Smooth muscle cell of the brain vasculature (primary cell): ENCODE results near the gene PPP4R1.
"Not testable (repeated sequence)": the region's sequence is repeated elsewhere in the genome, so short reads cannot be mapped to it uniquely, and the experiment has no call there.

Source experiments
- DNase-seq: peaks from one replicate; pipeline ENCODE4 v3.0.0-alpha.2; 2012; ENCODE audit warnings: low read depth, low spot score

Gene PPP4R1

GRCh38 chr18:9630444-9630843 lies 16.1 kb upstream of the PPP4R1 start:
- no peak for DNase-seq

GRCh38 chr18:9629709-9630108 lies 15.3 kb upstream of the PPP4R1 start:
- DNase-seq = no peak

GRCh38 chr18:9628984-9629383 lies 14.6 kb upstream of the PPP4R1 start:
- DNase-seq = no peak

- no peak for DNase-seq
Observed at GRCh38 chr18:9627642-9628041, 13.3 kb upstream of the PPP4R1 start.

GRCh38 chr18:9619990-9620389 lies 5.6 kb upstream of the PPP4R1 start:
- no peak for DNase-seq

- no peak for DNase-seq
Observed at GRCh38 chr18:9619545-9619944, 5.2 kb upstream of the PPP4R1 start.

- no peak for DNase-seq
Observed at GRCh38 chr18:9619056-9619455, 4.7 kb upstream of the PPP4R1 start.

- DNase-seq = no peak
Observed at GRCh38 chr18:9617006-9617542, 2.7 kb upstream of the PPP4R1 start.

- DNase-seq = no peak
Observed at GRCh38 chr18:9616049-9616448, 1.7 kb upstream of the PPP4R1 start.

- no peak for DNase-seq
Observed at GRCh38 chr18:9615280-9615797, 980 bp upstream of the PPP4R1 start.

- DNase-seq = no peak
Observed at GRCh38 chr18:9613550-9614400, 584 bp downstream of the PPP4R1 start.

- no peak for DNase-seq
Observed at GRCh38 chr18:9612977-9613376, 1.4 kb downstream of the PPP4R1 start.

- no peak for DNase-seq
Observed at GRCh38 chr18:9612215-9612830, 2.0 kb downstream of the PPP4R1 start.

GRCh38 chr18:9609190-9609589 lies 5.2 kb downstream of the PPP4R1 start:
- DNase-seq = no peak

GRCh38 chr18:9608728-9609127 lies 5.6 kb downstream of the PPP4R1 start:
- no peak for DNase-seq

- no peak for DNase-seq
Observed at GRCh38 chr18:9608298-9608697, 6.1 kb downstream of the PPP4R1 start.

GRCh38 chr18:9607111-9607510 lies 7.2 kb downstream of the PPP4R1 start:
- DNase-seq = not testable (repeated sequence)

- no peak for DNase-seq
Observed at GRCh38 chr18:9606039-9606438, 8.3 kb downstream of the PPP4R1 start.

GRCh38 chr18:9604348-9604747 lies 10.0 kb downstream of the PPP4R1 start:
- DNase-seq = no peak

GRCh38 chr18:9599328-9599727 lies 15.0 kb downstream of the PPP4R1 start:
- no peak for DNase-seq

- DNase-seq = no peak
Observed at GRCh38 chr18:9597609-9598008, 16.8 kb downstream of the PPP4R1 start.

- DNase-seq = no peak
Observed at GRCh38 chr18:9596843-9597526, 17.4 kb downstream of the PPP4R1 start.
